SIG-M5 treated with dmso at 0.1 percent for 504 hours (cell line): ENCODE measurements around the gene LASP1NB.
"Not testable (repeated sequence)": the region's sequence is repeated elsewhere in the genome, so short reads cannot be mapped to it uniquely, and the experiment has no call there.

Source experiments
- DNase-seq: peaks from one replicate; lab custom pipeline; 2025; ENCODE audit not compliant: unreplicated experiment; lab: John Stamatoyannopoulos, UW

Gene LASP1NB

GRCh38 chr17:38896346-38896954, 29.0 kb upstream of the LASP1NB start:
- DNase-seq: no peak

GRCh38 chr17:38897176-38897575, 28.2 kb upstream of the LASP1NB start:
- no peak for DNase-seq

- no peak for DNase-seq
Observed at GRCh38 chr17:38897671-38898290, 27.6 kb upstream of the LASP1NB start.

- no peak for DNase-seq
Observed at GRCh38 chr17:38898291-38898679, 27.1 kb upstream of the LASP1NB start.

- peak; percentile 68 for DNase-seq
Observed at GRCh38 chr17:38898812-38899348, 26.5 kb upstream of the LASP1NB start.

GRCh38 chr17:38899421-38899820, 26.0 kb upstream of the LASP1NB start:
- no peak for DNase-seq

GRCh38 chr17:38900978-38901656, 24.3 kb upstream of the LASP1NB start:
- peak; percentile 95 for DNase-seq

GRCh38 chr17:38903404-38903803, 22.0 kb upstream of the LASP1NB start:
- DNase-seq: no peak

GRCh38 chr17:38904892-38905291, 20.5 kb upstream of the LASP1NB start:
- no peak for DNase-seq

- no peak for DNase-seq
Observed at GRCh38 chr17:38905375-38905774, 20.0 kb upstream of the LASP1NB start.

GRCh38 chr17:38906460-38907228, 18.8 kb upstream of the LASP1NB start:
- DNase-seq: no peak

GRCh38 chr17:38907930-38908675, 17.3 kb upstream of the LASP1NB start:
- no peak for DNase-seq

- no peak for DNase-seq
Observed at GRCh38 chr17:38908676-38909181, 16.7 kb upstream of the LASP1NB start.

- DNase-seq: no peak
Observed at GRCh38 chr17:38910325-38910724, 15.1 kb upstream of the LASP1NB start.

GRCh38 chr17:38911081-38911730, 14.2 kb upstream of the LASP1NB start:
- DNase-seq: no peak

GRCh38 chr17:38911731-38912081, 13.7 kb upstream of the LASP1NB start:
- not testable (repeated sequence) for DNase-seq

GRCh38 chr17:38912221-38912813, 13.1 kb upstream of the LASP1NB start:
- DNase-seq: no peak

- no peak for DNase-seq
Observed at GRCh38 chr17:38914741-38915638, 10.4 kb upstream of the LASP1NB start.

GRCh38 chr17:38915639-38915995, 9.8 kb upstream of the LASP1NB start:
- DNase-seq: no peak
